HepG2 (cell line): ENCODE results near the gene MYO16. TPM values are rescaled to one million over a fixed set of nuclear protein-coding genes. Genes with fewer than 3 reads are reported as not detected.

Experiments used
- ATAC-seq: fragments of 200-7000 bp; cut with Tn5 transposase; 3 replicates; pipeline ENCODE4 v1.9.1; 2020; ENCODE audit warnings: mild to moderate bottlenecking, moderate library complexity
- BruUV-seq: library from RNA; stranded (reverse); fragments of 400-500 nt; replicated peaks from 2 replicates; lab custom pipeline; 2021; lab: Mats Ljungman, UMichigan
- CTCF ChIA-PET: fragments of 300-600 bp; formaldehyde crosslinking; extraction: SDS; loops from one replicate; lab custom pipeline; 2021; ENCODE audit warnings: low total read pairs, inconsistent platforms, low intra/inter-chr PET ratio; lab: Yijun Ruan, JAX
- POLR2A ChIA-PET: fragments of 350-600 bp; sonication (Branson Sonifier 250); formaldehyde crosslinking; loops from one replicate; lab custom pipeline; 2020; ENCODE audit warnings: antibody characterized with exemption, inconsistent platforms; lab: Yijun Ruan, JAX
- DNase-seq: peaks from one replicate; pipeline ENCODE4 v3.0.0-alpha.2; 2015; ENCODE audit warnings: low spot score
- FAIRE-seq: peaks from 3 replicates; lab custom pipeline; 2011; peaks lifted over from hg19 to GRCh38; lab: Jason Lieb, UNC
- H2AFZ ChIP-seq: one replicate; pipeline ENCODE4 v1.6.1; 2011; ENCODE audit warnings: low read length, inconsistent platforms
- H3K27ac ChIP-seq: fragments of 300-600 bp; 3 replicates; pipeline ENCODE4 v1.8.0; 2011; ENCODE audit warnings: mixed run types, mild to moderate bottlenecking, mixed read lengths, low read length, inconsistent platforms; ENCODE audit not compliant: insufficient read depth; ENCODE audit errors: extremely low read length
- H3K27me3 ChIP-seq, 2 experiments: fragments of 200-600 bp in 1 of 2; 2 replicates in 1 of 2; 3 replicates in 1 of 2; pipeline versions ENCODE4 v1.6.0 to v1.8.0; 2011; ENCODE audit warnings: low read length in 2 of 2, mild to moderate bottlenecking in 2 of 2, moderate library complexity in 2 of 2, inconsistent platforms in 1 of 2; ENCODE audit not compliant: insufficient read depth in 2 of 2, control insufficient read depth in 1 of 2
- H3K36me3 ChIP-seq, 2 experiments: fragments of 200-600 bp in 1 of 2; replicated peaks in 1 of 2; 2 replicates in 1 of 2; 3 replicates in 1 of 2; pipeline versions ENCODE4 v1.5.1 to v1.8.0; 2011; ENCODE audit warnings: low read length in 2 of 2, inconsistent platforms in 1 of 2; ENCODE audit not compliant: insufficient read depth in 2 of 2, control insufficient read depth in 1 of 2
- H3K4me1 ChIP-seq: 2 replicates; pipeline ENCODE4 v1.5.1; 2012; ENCODE audit warnings: low read length, inconsistent platforms; ENCODE audit not compliant: insufficient read depth
- H3K4me2 ChIP-seq: 2 replicates; pipeline ENCODE4 v1.6.0; 2011; ENCODE audit warnings: low read depth, low read length, inconsistent platforms
- H3K4me3 ChIP-seq, 3 experiments: fragments of 200-600 bp in 1 of 3; sonication (generic), shearing (Covaris generic) in 1 of 3; replicated peaks in 1 of 3; 2 replicates each; pipeline ENCODE4 v1.5.1; 2011 to 2016; ENCODE audit warnings: low read length in 3 of 3, inconsistent platforms in 2 of 3, low read depth in 2 of 3, mild to moderate bottlenecking in 2 of 3, control low read depth in 1 of 3, mixed read lengths in 1 of 3; ENCODE audit not compliant: insufficient read depth in 1 of 3
- H3K79me2 ChIP-seq: one replicate; pipeline ENCODE4 v1.6.1; 2011; ENCODE audit warnings: low read length, inconsistent platforms; ENCODE audit not compliant: insufficient read depth
- H3K9ac ChIP-seq: 2 replicates; pipeline ENCODE4 v1.6.0; 2011; ENCODE audit warnings: mild to moderate bottlenecking, low read depth, low read length, inconsistent platforms; ENCODE audit not compliant: insufficient read depth
- H3K9me3 ChIP-seq: 2 replicates; pipeline ENCODE4 v1.5.1; 2012; ENCODE audit warnings: mild to moderate bottlenecking, low read length
- H4K20me1 ChIP-seq: 2 replicates; pipeline ENCODE4 v1.6.0; 2011; ENCODE audit warnings: inconsistent platforms, mild to moderate bottlenecking, low read length, moderate library complexity; ENCODE audit not compliant: insufficient read depth
- AHR ChIP-seq: IDR thresholded peaks from 2 replicates; pipeline ENCODE4 v1.6.1; 2018; ENCODE audit warnings: missing genetic modification reagents, missing compliant biosample characterization
- ARNTL ChIP-seq: sonication (generic); formaldehyde crosslinking; IDR thresholded peaks from 2 replicates; pipeline ENCODE4 v1.4.0; 2020; ENCODE audit warnings: mild to moderate bottlenecking, missing genetic modification reagents
- ASH2L ChIP-seq: fragments of 300-600, 200-600 bp; sonication (generic); IDR thresholded peaks from 2 replicates; pipeline ENCODE4 v1.7.0; 2017; ENCODE audit warnings: low read depth, mild to moderate bottlenecking, moderate library complexity, mixed read lengths, low read length; ENCODE audit not compliant: insufficient read length
- ATF1 ChIP-seq: IDR thresholded peaks from 2 replicates; pipeline ENCODE4 v1.6.1; 2016; ENCODE audit warnings: mild to moderate bottlenecking, control low read depth
- CBFB ChIP-seq: sonication (generic); formaldehyde crosslinking; IDR thresholded peaks from 2 replicates; pipeline ENCODE4 v1.4.0; 2020; ENCODE audit warnings: missing genetic modification reagents
- EZH2 ChIP-seq: conservative IDR thresholded peaks from 2 replicates; pipeline ENCODE4 v1.6.1; 2012; ENCODE audit warnings: mild to moderate bottlenecking, low read depth, low read length, moderate library complexity
- FOSL1 ChIP-seq: sonication (generic); formaldehyde crosslinking; IDR thresholded peaks from 2 replicates; pipeline ENCODE4 v1.9.0; 2021; ENCODE audit warnings: missing genetic modification reagents, borderline replicate concordance
- JARID2 ChIP-seq: sonication (generic); formaldehyde crosslinking; IDR thresholded peaks from 2 replicates; pipeline ENCODE4 v1.8.1; 2023; ENCODE audit warnings: missing genetic modification reagents, inconsistent platforms; ENCODE audit not compliant: insufficient replicate concordance
- MLLT10 ChIP-seq: sonication (generic); formaldehyde crosslinking; IDR thresholded peaks from 2 replicates; pipeline ENCODE4 v1.4.0; 2020; ENCODE audit warnings: missing genetic modification reagents
- PATZ1 ChIP-seq: sonication (generic); formaldehyde crosslinking; IDR thresholded peaks from 2 replicates; pipeline ENCODE4 v1.4.0; 2020; ENCODE audit warnings: missing genetic modification reagents
- ZBTB1 ChIP-seq: sonication (generic); formaldehyde crosslinking; IDR thresholded peaks from 2 replicates; pipeline ENCODE4 v1.4.0; 2020; ENCODE audit warnings: missing genetic modification reagents, borderline replicate concordance
- ZFP41 ChIP-seq: sonication (generic); formaldehyde crosslinking; IDR thresholded peaks from 2 replicates; pipeline ENCODE4 v1.4.0; 2020; ENCODE audit warnings: mild to moderate bottlenecking, missing genetic modification reagents, borderline replicate concordance
- ZNF331 ChIP-seq: sonication (generic); formaldehyde crosslinking; IDR thresholded peaks from 2 replicates; pipeline ENCODE4 v1.4.0; 2020; ENCODE audit warnings: missing genetic modification reagents
- ZNF337 ChIP-seq: sonication (generic); formaldehyde crosslinking; IDR thresholded peaks from 2 replicates; pipeline ENCODE4 v1.5.1; 2020; ENCODE audit warnings: missing genetic modification reagents, low read depth, mild to moderate bottlenecking, borderline replicate concordance
- ZNF512 ChIP-seq: sonication (generic); formaldehyde crosslinking; IDR thresholded peaks from 2 replicates; pipeline ENCODE4 v1.4.0; 2020; ENCODE audit warnings: mild to moderate bottlenecking, missing genetic modification reagents
- ZNF724P ChIP-seq: sonication (generic); formaldehyde crosslinking; IDR thresholded peaks from 2 replicates; pipeline ENCODE4 v1.8.0; 2022; ENCODE audit warnings: missing genetic modification reagents, borderline replicate concordance
- WGBS: methylation state at CpG from one replicate; pipeline ENCODE4 v1.1.6; 2017; ENCODE audit warnings: low lambda C conversion rate; 5-methylcytosine and 5-hydroxymethylcytosine counted together
- in situ Hi-C: cut with HindIII; loops from 2 replicates; pipeline ENCODE4 v1.10.0; 2017; ENCODE audit warnings: low pct_unique_long_range_greater_than_20kb; ENCODE audit not compliant: extremely low pct_ligation_motif_present
- intact Hi-C: fragments of 100-400 bp; cut with micrococcal nuclease; formaldehyde crosslinking; loops from one replicate; pipeline ENCODE4 v1.10.0; 2022; ENCODE audit not compliant: unreplicated experiment
- polyA plus RNA-seq, 8 experiments: library from polyadenylated mRNA; depleted of rRNA in 3 of 8; stranded (reverse) in 7 of 8; unstranded in 1 of 8; fragments of >200 nt; fragmentation: Illumina TruSeq in 4 of 8; extraction: Trizol in 4 of 8; gene quantifications; 2 replicates each; pipeline versions ENCODE4 v1.2.1 to v1.2.3, GENCODE V29; 2011 to 2016; ENCODE audit warnings: low read depth in 4 of 8, missing spikeins in 1 of 8, mixed read lengths in 1 of 8; ENCODE audit not compliant: insufficient read depth in 1 of 8
- total RNA-seq, 5 experiments: library from RNA; depleted of rRNA; stranded (reverse); fragments of >200 nt; fragmentation: Illumina TruSeq; extraction: Trizol; gene quantifications; 2 replicates each; pipeline ENCODE4 v1.2.3, GENCODE V29; 2016; ENCODE audit warnings: low read depth in 1 of 5
- TF ChIP-seq, protein P1 (sequence below): sonication (generic); formaldehyde crosslinking; IDR thresholded peaks from 2 replicates; pipeline ENCODE4 v1.4.0; 2020; ENCODE audit warnings: missing genetic modification reagents
- TF ChIP-seq, protein P2 (sequence below): sonication (generic); formaldehyde crosslinking; IDR thresholded peaks from 2 replicates; pipeline ENCODE4 v1.4.0; 2020; ENCODE audit warnings: missing genetic modification reagents

Gene MYO16
- total and polyA plus RNA-seq, 2 of the 13 experiments (the other 11 are each of a cell fraction or from before 2014, with no cell fraction given), result not detected

GRCh38 chr13:109215377-109215776, 586.0 kb downstream of the MYO16 start:
- Histone ChIP-seq H3K79me2 (no peaks in the 10 kb centered on the region), H3K27me3 (no peaks in the 10 kb centered on the region), H3K9ac (no peak overlapping the region), H3K27ac (no peak overlapping the region), H3K4me2 (no peak overlapping the region), H3K36me3 (no peaks in the 10 kb centered on the region), H2AFZ (no peak overlapping the region), H4K20me1 (no peaks in the 10 kb centered on the region), H3K9me3 (no peaks in the 10 kb centered on the region), H3K4me1 (no peaks in the 10 kb centered on the region)
- ChIA-PET POLR2A (no interaction called here), CTCF (no interaction called here)
- ATAC-seq (no peak), DNase-seq (no peak), FAIRE-seq (no peak)
- intact Hi-C loops (no loop called here), in situ Hi-C loops (no loop called here)
- BruUV-seq, result no TSS peak
- WGBS, result 100% methylated on average over 2 of the region's 2 CpGs
- TF ChIP-seq, protein P1, sequence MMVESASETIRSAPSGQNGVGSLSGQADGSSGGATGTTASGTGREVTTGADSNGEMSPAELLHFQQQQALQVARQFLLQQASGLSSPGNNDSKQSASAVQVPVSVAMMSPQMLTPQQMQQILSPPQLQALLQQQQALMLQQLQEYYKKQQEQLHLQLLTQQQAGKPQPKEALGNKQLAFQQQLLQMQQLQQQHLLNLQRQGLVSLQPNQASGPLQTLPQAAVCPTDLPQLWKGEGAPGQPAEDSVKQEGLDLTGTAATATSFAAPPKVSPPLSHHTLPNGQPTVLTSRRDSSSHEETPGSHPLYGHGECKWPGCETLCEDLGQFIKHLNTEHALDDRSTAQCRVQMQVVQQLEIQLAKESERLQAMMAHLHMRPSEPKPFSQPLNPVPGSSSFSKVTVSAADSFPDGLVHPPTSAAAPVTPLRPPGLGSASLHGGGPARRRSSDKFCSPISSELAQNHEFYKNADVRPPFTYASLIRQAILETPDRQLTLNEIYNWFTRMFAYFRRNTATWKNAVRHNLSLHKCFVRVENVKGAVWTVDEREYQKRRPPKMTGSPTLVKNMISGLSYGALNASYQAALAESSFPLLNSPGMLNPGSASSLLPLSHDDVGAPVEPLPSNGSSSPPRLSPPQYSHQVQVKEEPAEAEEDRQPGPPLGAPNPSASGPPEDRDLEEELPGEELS, result no peak
- TF ChIP-seq ZNF512, result no peak
- no peak for TF ChIP-seq ARNTL (CRISPR knock-in tag)
- no peak for TF ChIP-seq FOSL1 (CRISPR knock-in tag)
- no peak for TF ChIP-seq MLLT10 (CRISPR knock-in tag)
- TF ChIP-seq AHR (CRISPR knock-in tag), result no peak
- TF ChIP-seq, protein P2, sequence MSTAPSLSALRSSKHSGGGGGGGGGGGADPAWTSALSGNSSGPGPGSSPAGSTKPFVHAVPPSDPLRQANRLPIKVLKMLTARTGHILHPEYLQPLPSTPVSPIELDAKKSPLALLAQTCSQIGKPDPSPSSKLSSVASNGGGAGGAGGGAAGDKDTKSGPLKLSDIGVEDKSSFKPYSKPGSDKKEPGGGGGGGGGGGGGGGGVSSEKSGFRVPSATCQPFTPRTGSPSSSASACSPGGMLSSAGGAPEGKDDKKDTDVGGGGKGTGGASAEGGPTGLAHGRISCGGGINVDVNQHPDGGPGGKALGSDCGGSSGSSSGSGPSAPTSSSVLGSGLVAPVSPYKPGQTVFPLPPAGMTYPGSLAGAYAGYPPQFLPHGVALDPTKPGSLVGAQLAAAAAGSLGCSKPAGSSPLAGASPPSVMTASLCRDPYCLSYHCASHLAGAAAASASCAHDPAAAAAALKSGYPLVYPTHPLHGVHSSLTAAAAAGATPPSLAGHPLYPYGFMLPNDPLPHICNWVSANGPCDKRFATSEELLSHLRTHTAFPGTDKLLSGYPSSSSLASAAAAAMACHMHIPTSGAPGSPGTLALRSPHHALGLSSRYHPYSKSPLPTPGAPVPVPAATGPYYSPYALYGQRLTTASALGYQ, result no peak
- TF ChIP-seq ZFP41 (CRISPR knock-in tag), result no peak
- no peak for TF ChIP-seq ZNF337 (CRISPR knock-in tag)
- TF ChIP-seq ZNF331 (CRISPR knock-in tag), result no peak
- TF ChIP-seq ASH2L, result no peak
- no peak for TF ChIP-seq ZNF724P (CRISPR knock-in tag)
- TF ChIP-seq JARID2 (CRISPR knock-in tag), result no peak
- no peak for TF ChIP-seq PATZ1 (CRISPR knock-in tag)
- no peak for TF ChIP-seq ATF1
- no peak for TF ChIP-seq ZBTB1 (CRISPR knock-in tag)
- no peak for TF ChIP-seq CBFB (CRISPR knock-in tag)
- no peak for TF ChIP-seq EZH2
- TF ChIP-seq, all 625 proteins: peak for 0
- H3K4me3 ChIP-seq, result no peak overlapping the region
